Glomerular visceral epithelial cell (primary cell): ENCODE results near the gene KCNQ4.

Experiments
- DNase-seq: peaks from one replicate; pipeline ENCODE4 v3.0.0-alpha.2; 2016; ENCODE audit errors: extremely low spot score

KCNQ4 gene

GRCh38 chr1:40755067-40755466 lies 28.5 kb upstream of the KCNQ4 start:
- DNase-seq: no peak

- no peak for DNase-seq
Observed at GRCh38 chr1:40756523-40756922, 27.1 kb upstream of the KCNQ4 start.

GRCh38 chr1:40757084-40757483 lies 26.5 kb upstream of the KCNQ4 start:
- DNase-seq: no peak

GRCh38 chr1:40758004-40758403 lies 25.6 kb upstream of the KCNQ4 start:
- DNase-seq: no peak

GRCh38 chr1:40758578-40759343 lies 24.8 kb upstream of the KCNQ4 start:
- DNase-seq: no peak

- DNase-seq: no peak
Observed at GRCh38 chr1:40760984-40761383, 22.6 kb upstream of the KCNQ4 start.

- DNase-seq: no peak
Observed at GRCh38 chr1:40762144-40762923, 21.3 kb upstream of the KCNQ4 start.

GRCh38 chr1:40763742-40764532 lies 19.6 kb upstream of the KCNQ4 start:
- no peak for DNase-seq

- DNase-seq: no peak
Observed at GRCh38 chr1:40764981-40765380, 18.6 kb upstream of the KCNQ4 start.

- DNase-seq: no peak
Observed at GRCh38 chr1:40766017-40766416, 17.6 kb upstream of the KCNQ4 start.

- DNase-seq: no peak
Observed at GRCh38 chr1:40766560-40766959, 17.0 kb upstream of the KCNQ4 start.

GRCh38 chr1:40768146-40768990 lies 15.2 kb upstream of the KCNQ4 start:
- DNase-seq: no peak

GRCh38 chr1:40769815-40770214 lies 13.8 kb upstream of the KCNQ4 start:
- DNase-seq: no peak

GRCh38 chr1:40770296-40771070 lies 13.1 kb upstream of the KCNQ4 start:
- no peak for DNase-seq

- DNase-seq: no peak
Observed at GRCh38 chr1:40772146-40772955, 11.2 kb upstream of the KCNQ4 start.

- DNase-seq: no peak
Observed at GRCh38 chr1:40773748-40774265, 9.8 kb upstream of the KCNQ4 start.

GRCh38 chr1:40774266-40774998 lies 9.2 kb upstream of the KCNQ4 start:
- DNase-seq: peak; percentile 47

- no peak for DNase-seq
Observed at GRCh38 chr1:40776236-40777072, 7.1 kb upstream of the KCNQ4 start.
